Transverse colon (tissue), 4 donors: ENCODE data around the gene SUCLA2. TPM values are rescaled to one million over a fixed set of nuclear protein-coding genes. Genes with fewer than 3 reads are reported as not detected.

Source experiments
- DNase-seq: peaks from one replicate; pipeline ENCODE4 v3.0.0-alpha.2; 2019
- H3K27ac ChIP-seq, 4 donors: fragments of 200-600 bp; sonication (generic); 2 replicates each; pipeline ENCODE4 v1.5.1; 2016 to 2018; ENCODE audit warnings: inconsistent platforms in 4 of 4
- H3K27me3 ChIP-seq: fragments of 200-600 bp; sonication (generic); 2 replicates; pipeline ENCODE4 v1.5.1; 2017; ENCODE audit warnings: inconsistent platforms
- H3K36me3 ChIP-seq, 4 donors: fragments of 200-600 bp; sonication (generic); 2 replicates each; pipeline ENCODE4 v1.5.1; 2017 to 2019; ENCODE audit warnings: inconsistent platforms in 4 of 4
- H3K4me1 ChIP-seq, 4 donors: fragments of 200-600 bp; sonication (generic); 2 replicates each; pipeline ENCODE4 v1.5.1; 2017 to 2020; ENCODE audit warnings: inconsistent platforms in 4 of 4
- H3K4me3 ChIP-seq, 4 donors: fragments of 200-600 bp; sonication (generic); 1 replicate in 1 of 4; 2 replicates in 3 of 4; pipeline versions ENCODE4 v1.5.1 to v1.6.1; 2017 to 2019; ENCODE audit warnings: inconsistent platforms in 4 of 4
- H3K9me3 ChIP-seq, 2 donors: fragments of 200-600 bp; sonication (generic); 2 replicates each; pipeline ENCODE4 v1.5.1; 2017 to 2019; ENCODE audit warnings: inconsistent platforms in 2 of 2
- CTCF ChIP-seq, 5 experiments: fragments of 200-600 bp in 3 of 5; fragments of 450-650 bp in 2 of 5; sonication (generic) in 3 of 5; IDR thresholded peaks; 1 replicate in 2 of 5; 2 replicates in 3 of 5; pipeline ENCODE4 v1.5.1; 2016 to 2017; ENCODE audit warnings: antibody characterized with exemption in 5 of 5, inconsistent platforms in 3 of 5, mild to moderate bottlenecking in 2 of 5, moderate library complexity in 1 of 5
- EP300 ChIP-seq: sonication (generic); formaldehyde crosslinking; IDR thresholded peaks from one replicate; pipeline ENCODE4 v1.6.1; 2017; ENCODE audit warnings: antibody characterized with exemption, low read depth
- POLR2A ChIP-seq: fragments of 450-650 bp; IDR thresholded peaks from one replicate; pipeline ENCODE4 v1.6.1; 2016; ENCODE audit warnings: antibody characterized with exemption, mild to moderate bottlenecking, moderate library complexity
- POLR2AphosphoS5 ChIP-seq, 3 donors: sonication (generic); formaldehyde crosslinking; IDR thresholded peaks; one replicate each; pipeline ENCODE4 v1.6.1; 2016; ENCODE audit warnings: antibody characterized with exemption in 3 of 3
- WGBS, 2 donors: methylation state at CpG; one replicate each; pipeline ENCODE4 v1.1.5; 2018; ENCODE audit warnings: low coverage in 1 of 2; 5-methylcytosine and 5-hydroxymethylcytosine counted together
- in situ Hi-C, 4 donors: fragments of 200-750 bp; cut with MboI; loops; one replicate each; pipeline versions ENCODE4 v1.15.0 to v1.15.1; 2017; ENCODE audit warnings: low sequenced_read_pairs in 3 of 4, low pct_ligation_motif_present in 1 of 4, low pct_unique_long_range_greater_than_20kb in 1 of 4
- intact Hi-C: fragments of 100-400 bp; cut with DNase I; formaldehyde crosslinking; loops from one replicate; pipeline ENCODE4 v1.15.1; 2023; ENCODE audit warnings: low total_unique reads
- total RNA-seq, 4 donors: library from RNA; depleted of rRNA; stranded (reverse); fragments of >200 nt; gene quantifications; one replicate each; pipeline ENCODE4 v1.1.0, GENCODE V29; 2016

Gene SUCLA2
- total RNA-seq, 4 donors from 2014 or later, result 36.8 to 50.1 (median 40.5) TPM

DNA sequence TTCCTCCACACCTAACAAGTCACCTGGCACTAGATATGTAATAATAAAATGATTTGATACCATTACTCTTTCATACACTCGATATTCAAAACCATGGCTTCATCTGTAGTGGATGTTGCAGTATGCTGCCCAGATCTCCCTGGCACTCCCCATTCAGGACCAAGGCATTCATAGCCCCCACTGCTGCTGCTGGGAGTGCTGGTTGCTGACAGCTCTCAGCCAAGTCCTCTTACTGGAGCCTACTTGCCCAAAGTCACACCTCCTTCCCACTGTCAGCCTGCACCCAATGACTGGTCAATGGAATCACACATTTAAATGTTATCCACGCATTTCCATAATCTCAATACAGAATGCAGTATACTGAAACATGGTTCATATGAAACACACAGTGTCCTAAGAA lies 3.7 kb downstream of the SUCLA2 start:
- no peak for TF ChIP-seq POLR2AphosphoS5 (IDR thresholded peaks at IDR 0.05)
- no peak for TF ChIP-seq CTCF (IDR thresholded peaks at IDR 0.05)
- TF ChIP-seq POLR2A, result no peak
- no peak for TF ChIP-seq EP300

GRCh38 chr13:47991859-47992258 lies 9.2 kb downstream of the SUCLA2 start:
- no peak for DNase-seq
- 88 to 92% methylated on average over 4 of the region's 4 CpGs for WGBS, 2 donors
- Histone ChIP-seq H3K4me3 (no peak overlapping the region), H3K27me3 (no peaks in the 10 kb centered on the region), H3K4me1 (peaks cover 0 to 8% (median 0%) of the 10 kb centered on the region in 4 donors), H3K9me3 (no peaks in the 10 kb centered on the region), H3K27ac (no peak overlapping the region), H3K36me3 (peaks cover 0 to 27% (median 11%) of the 10 kb centered on the region in 4 donors)
- in situ Hi-C loops (no loop called here), intact Hi-C loops (no loop called here)
- TF ChIP-seq EP300 (no peak), POLR2AphosphoS5 (IDR thresholded peaks at IDR 0.05) (no peak)

More for the DNA sequence above, 3.7 kb downstream of the SUCLA2 start:
- WGBS, 2 donors, result 83 to 100% methylated on average over 1 to 2 of the region's 2 CpGs
- DNase-seq, result no peak
- Histone ChIP-seq H3K4me3 (no peak overlapping the region), H3K27ac (no peak overlapping the region), H3K4me1 (peaks cover 0 to 28% (median 7%) of the 10 kb centered on the region in 4 donors), H3K9me3 (no peaks in the 10 kb centered on the region), H3K27me3 (no peaks in the 10 kb centered on the region), H3K36me3 (peaks cover 0 to 11% (median 2%) of the 10 kb centered on the region in 4 donors)
- in situ Hi-C loops (no loop called here), intact Hi-C loops (no loop called here)

DNA sequence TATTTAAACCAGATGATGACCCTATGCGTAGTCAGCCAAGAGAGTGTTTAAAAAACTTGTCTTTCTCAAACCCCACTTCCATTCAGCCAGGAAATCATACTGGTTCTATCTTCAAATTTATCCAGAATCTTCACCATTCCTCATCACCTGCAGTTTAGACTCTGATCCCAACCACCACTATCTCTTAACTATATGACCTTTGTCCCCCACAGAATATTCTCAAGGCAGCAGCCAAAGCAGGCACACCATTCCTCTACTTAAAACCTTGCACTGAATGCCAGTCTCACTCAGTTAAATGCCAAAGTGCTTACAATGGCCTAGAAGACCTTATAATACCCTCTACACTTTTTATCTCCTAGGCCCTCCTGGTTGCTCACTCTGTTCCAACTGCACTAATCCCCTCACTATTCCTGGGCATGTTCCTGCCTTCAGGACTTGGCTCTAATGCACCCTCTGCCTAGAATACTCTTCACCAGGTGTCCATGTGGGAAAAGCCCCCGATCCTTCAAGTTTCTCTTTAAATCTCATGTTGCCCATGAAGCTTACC lies 10.1 kb downstream of the SUCLA2 start:
- H3K4me1 ChIP-seq, result peaks cover 0 to 8% (median 0%) of the 10 kb centered on the region in 4 donors
- H3K4me3 ChIP-seq, result no peak overlapping the region
- H3K9me3 ChIP-seq, result no peaks in the 10 kb centered on the region
- TF ChIP-seq EP300 (no peak), POLR2A (no peak), CTCF (IDR thresholded peaks at IDR 0.05) (no peak), POLR2AphosphoS5 (IDR thresholded peaks at IDR 0.05) (no peak)
- DNase-seq, result no peak
- H3K27me3 ChIP-seq, result no peaks in the 10 kb centered on the region
- WGBS, 2 donors, result 91 to 100% methylated on average over 1 to 2 of the region's 2 CpGs
- H3K27ac ChIP-seq, result no peak overlapping the region
- intact Hi-C loops (no loop called here), in situ Hi-C loops (no loop called here)
- H3K36me3 ChIP-seq, result peaks cover 0 to 31% (median 15%) of the 10 kb centered on the region in 4 donors

- no peak for DNase-seq
- in situ Hi-C loops, result no loop called here
- H3K4me3 ChIP-seq, result no peak overlapping the region
- peaks cover 0 to 37% (median 14%) of the 10 kb centered on the region in 4 donors for H3K36me3 ChIP-seq
- intact Hi-C loops, result no loop called here
- 50 to 92% methylated on average over 1 of the region's 1 CpG for WGBS, 2 donors
- no peak for TF ChIP-seq CTCF (IDR thresholded peaks at IDR 0.05)
- no peak for TF ChIP-seq EP300
- no peak for TF ChIP-seq POLR2AphosphoS5 (IDR thresholded peaks at IDR 0.05)
- H3K27ac ChIP-seq, result no peak overlapping the region
- no peaks in the 10 kb centered on the region for H3K9me3 ChIP-seq
- peaks cover 0 to 8% (median 0%) of the 10 kb centered on the region in 4 donors for H3K4me1 ChIP-seq
- no peaks in the 10 kb centered on the region for H3K27me3 ChIP-seq
Observed at GRCh38 chr13:47990427-47990826, 10.6 kb downstream of the SUCLA2 start.

DNA sequence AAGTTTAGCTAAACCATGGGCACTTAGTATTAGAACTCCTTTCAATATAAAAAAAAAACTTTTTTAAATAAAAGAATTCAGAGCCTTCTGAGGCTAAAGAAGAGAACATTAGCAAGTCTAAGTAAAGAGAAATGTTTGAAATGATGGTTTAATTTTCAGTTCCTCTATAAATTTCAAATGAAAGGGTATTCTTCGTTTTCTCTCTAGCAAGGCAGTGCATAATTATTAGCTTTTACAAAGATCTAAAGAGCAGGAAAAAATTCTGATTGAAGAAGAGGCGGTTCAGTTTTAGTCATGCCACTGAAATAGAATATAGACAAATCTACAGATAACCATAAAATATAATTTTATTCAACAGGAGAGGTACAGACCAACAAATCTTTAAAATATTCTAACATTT lies 18.0 kb downstream of the SUCLA2 start:
- no peak overlapping the region for H3K27ac ChIP-seq
- H3K9me3 ChIP-seq, result peaks cover 0 to under 1% of the 10 kb centered on the region in 2 donors
- WGBS, 2 donors, result 82 to 88% methylated on average over 2 of the region's 2 CpGs
- H3K4me3 ChIP-seq, result no peak overlapping the region
- no peak for TF ChIP-seq CTCF (IDR thresholded peaks at IDR 0.05)
- no peak for TF ChIP-seq EP300
- TF ChIP-seq POLR2AphosphoS5 (IDR thresholded peaks at IDR 0.05), result no peak
- no peak for TF ChIP-seq POLR2A
- H3K36me3 ChIP-seq, result peaks cover 0 to 35% (median 10%) of the 10 kb centered on the region in 4 donors
- no peaks in the 10 kb centered on the region for H3K27me3 ChIP-seq
- in situ Hi-C loops, result no loop called here
- no peaks in the 10 kb centered on the region for H3K4me1 ChIP-seq
- no peak for DNase-seq
- intact Hi-C loops, result no loop called here
